Measurements from ENCODE around the gene SYNE1. TPM values are rescaled to one million over a fixed set of nuclear protein-coding genes. Genes with fewer than 3 reads are reported as not detected.

SYNE1 gene
- total RNA-seq, 1 donor from 2014 or later: 43.8 TPM

- Mint-ChIP-seq H3K9me3 (ENCODE audit: low read depth) (no peaks in the 10 kb centered on the region), H3K27me3 (no peaks in the 10 kb centered on the region), H3K4me1 (ENCODE audit: low read depth) (no peaks in the 10 kb centered on the region), H3K27ac (no peak overlapping the region), H3K36me3 (ENCODE audit: insufficient read depth) (peaks cover 23% of the 10 kb centered on the region), H3K4me3 (ENCODE audit: low read depth) (no peak overlapping the region)
- no peak for TF ChIP-seq CTCF (IDR thresholded peaks at IDR 0.05; ENCODE audit: unreplicated experiment)
- no peak for DNase-seq (ENCODE audit: low spot score, unreplicated experiment)
These were observed 285.4 kb downstream of the SYNE1 start for GRCh38 chr6:152351742-152352141.

GRCh38 chr6:152351110-152351509 lies 286.1 kb downstream of the SYNE1 start:
- Mint-ChIP-seq H3K27ac (no peak overlapping the region), H3K4me3 (ENCODE audit: low read depth) (no peak overlapping the region), H3K36me3 (ENCODE audit: insufficient read depth) (peaks cover 24% of the 10 kb centered on the region), H3K9me3 (ENCODE audit: low read depth) (no peaks in the 10 kb centered on the region), H3K27me3 (no peaks in the 10 kb centered on the region), H3K4me1 (ENCODE audit: low read depth) (no peaks in the 10 kb centered on the region)
- DNase-seq (ENCODE audit: low spot score, unreplicated experiment): no peak
- no peak for TF ChIP-seq CTCF (IDR thresholded peaks at IDR 0.05; ENCODE audit: unreplicated experiment)

GRCh38 chr6:152348116-152348515 lies 289.0 kb downstream of the SYNE1 start:
- H3K27ac Mint-ChIP-seq: no peak overlapping the region
- no peak for DNase-seq (ENCODE audit: low spot score, unreplicated experiment)
- no peaks in the 10 kb centered on the region for H3K27me3 Mint-ChIP-seq
- no peaks in the 10 kb centered on the region for H3K9me3 Mint-ChIP-seq (ENCODE audit: low read depth)
- no peak overlapping the region for H3K4me3 Mint-ChIP-seq (ENCODE audit: low read depth)
- TF ChIP-seq CTCF (IDR thresholded peaks at IDR 0.05; ENCODE audit: unreplicated experiment): no peak
- no peaks in the 10 kb centered on the region for H3K4me1 Mint-ChIP-seq (ENCODE audit: low read depth)
- H3K36me3 Mint-ChIP-seq (ENCODE audit: insufficient read depth): peaks cover 25% of the 10 kb centered on the region

- Mint-ChIP-seq H3K27me3 (no peaks in the 10 kb centered on the region), H3K9me3 (ENCODE audit: low read depth) (no peaks in the 10 kb centered on the region), H3K4me1 (ENCODE audit: low read depth) (no peaks in the 10 kb centered on the region), H3K27ac (no peak overlapping the region), H3K36me3 (ENCODE audit: insufficient read depth) (peaks cover 14% of the 10 kb centered on the region), H3K4me3 (ENCODE audit: low read depth) (no peak overlapping the region)
- DNase-seq (ENCODE audit: low spot score, unreplicated experiment): no peak
- no peak for TF ChIP-seq CTCF (IDR thresholded peaks at IDR 0.05; ENCODE audit: unreplicated experiment)
These were observed 293.3 kb downstream of the SYNE1 start for GRCh38 chr6:152343735-152344360.

GRCh38 chr6:152341596-152341995 lies 295.6 kb downstream of the SYNE1 start:
- Mint-ChIP-seq H3K4me1 (ENCODE audit: low read depth) (no peaks in the 10 kb centered on the region), H3K36me3 (ENCODE audit: insufficient read depth) (peaks cover 13% of the 10 kb centered on the region), H3K27ac (no peak overlapping the region), H3K4me3 (ENCODE audit: low read depth) (no peak overlapping the region), H3K9me3 (ENCODE audit: low read depth) (no peaks in the 10 kb centered on the region), H3K27me3 (no peaks in the 10 kb centered on the region)
- DNase-seq (ENCODE audit: low spot score, unreplicated experiment): no peak
- no peak for TF ChIP-seq CTCF (IDR thresholded peaks at IDR 0.05; ENCODE audit: unreplicated experiment)
